H9 (cell line): Measurements from ENCODE around the gene C1orf198. TPM values are rescaled to one million over a fixed set of nuclear protein-coding genes. Genes with fewer than 3 reads are reported as not detected.

Experiments used
- DNase-seq: peaks from one replicate; pipeline ENCODE4 v3.0.0-alpha.2; 2017
- H2AFZ ChIP-seq: one replicate; pipeline ENCODE4 v1.6.1; 2013; ENCODE audit warnings: mild to moderate bottlenecking, low read length, control low read depth, moderate library complexity
- H2AK5ac ChIP-seq: 2 replicates; pipeline ENCODE4 v1.6.1; 2013; ENCODE audit warnings: low read length, control low read depth, mixed read lengths; ENCODE audit not compliant: insufficient read length
- H2BK120ac ChIP-seq: one replicate; pipeline ENCODE4 v1.6.1; 2013; ENCODE audit warnings: low read depth, mild to moderate bottlenecking, low read length, control low read depth, inconsistent platforms; ENCODE audit not compliant: poor library complexity, severe bottlenecking
- H2BK12ac ChIP-seq: 2 replicates; pipeline ENCODE4 v1.6.1; 2013; ENCODE audit warnings: low read length, control low read depth, mixed read lengths, low read depth; ENCODE audit not compliant: insufficient read length
- H2BK15ac ChIP-seq: 2 replicates; pipeline ENCODE4 v1.6.1; 2013; ENCODE audit warnings: low read depth, low read length, control low read depth
- H2BK20ac ChIP-seq: one replicate; pipeline ENCODE4 v1.6.1; 2013; ENCODE audit warnings: low read depth, mild to moderate bottlenecking, low read length, control low read depth, inconsistent platforms; ENCODE audit not compliant: poor library complexity, severe bottlenecking
- H2BK5ac ChIP-seq: 2 replicates; pipeline ENCODE4 v1.6.1; 2013; ENCODE audit warnings: low read length, control low read depth, mixed read lengths; ENCODE audit not compliant: insufficient read length
- H3K14ac ChIP-seq: 2 replicates; pipeline ENCODE4 v1.6.1; 2013; ENCODE audit warnings: low read length, control low read depth; ENCODE audit not compliant: insufficient read depth
- H3K18ac ChIP-seq: 2 replicates; pipeline ENCODE4 v1.6.1; 2013; ENCODE audit warnings: low read depth, mild to moderate bottlenecking, mixed read lengths, low read length, control low read depth; ENCODE audit not compliant: insufficient read length
- H3K23ac ChIP-seq: 2 replicates; pipeline ENCODE4 v1.6.1; 2013; ENCODE audit warnings: low read length, control low read depth, mixed read lengths, low read depth; ENCODE audit not compliant: insufficient read length
- H3K23me2 ChIP-seq: 2 replicates; pipeline ENCODE4 v1.6.1; 2013; ENCODE audit warnings: low read depth, mild to moderate bottlenecking, mixed read lengths, low read length, control low read depth; ENCODE audit not compliant: insufficient read length, poor library complexity, severe bottlenecking
- H3K27ac ChIP-seq: 2 replicates; pipeline ENCODE4 v1.5.1; 2013; ENCODE audit warnings: low read length, control low read depth, mixed read lengths, low read depth; ENCODE audit not compliant: insufficient read length
- H3K27me3 ChIP-seq: 2 replicates; pipeline ENCODE4 v1.6.1; 2013; ENCODE audit warnings: low read length, control low read depth, inconsistent platforms; ENCODE audit not compliant: insufficient read depth
- H3K4ac ChIP-seq: 2 replicates; pipeline ENCODE4 v1.6.1; 2013; ENCODE audit warnings: low read depth, mild to moderate bottlenecking, control low read depth, inconsistent platforms, low read length, moderate library complexity
- H3K4me1 ChIP-seq: 2 replicates; pipeline ENCODE4 v1.6.1; 2013; ENCODE audit warnings: low read length, control low read depth, inconsistent platforms; ENCODE audit not compliant: insufficient read depth
- H3K4me2 ChIP-seq: 2 replicates; pipeline ENCODE4 v1.6.1; 2013; ENCODE audit warnings: low read length, control low read depth, mixed read lengths; ENCODE audit not compliant: insufficient read length, insufficient read depth
- H3K56ac ChIP-seq: 2 replicates; pipeline ENCODE4 v1.6.1; 2013; ENCODE audit warnings: low read depth, mild to moderate bottlenecking, mixed read lengths, low read length, control low read depth; ENCODE audit not compliant: insufficient read length
- H3K79me1 ChIP-seq: 2 replicates; pipeline ENCODE4 v1.6.1; 2013; ENCODE audit warnings: low read depth, mild to moderate bottlenecking, moderate library complexity, low read length, control low read depth, inconsistent platforms; ENCODE audit not compliant: insufficient read depth, poor library complexity, severe bottlenecking
- H3K79me2 ChIP-seq: 2 replicates; pipeline ENCODE4 v1.6.1; 2013; ENCODE audit warnings: low read length, control low read depth, inconsistent platforms; ENCODE audit not compliant: insufficient read depth
- H3K9ac ChIP-seq: 2 replicates; pipeline ENCODE4 v1.6.1; 2013; ENCODE audit warnings: low read length, control low read depth, mixed read lengths; ENCODE audit not compliant: insufficient read length; ENCODE audit errors: extremely low read depth
- H3K9me3 ChIP-seq: one replicate; pipeline ENCODE4 v1.6.1; 2013; ENCODE audit warnings: low read depth, low read length, inconsistent platforms; ENCODE audit not compliant: control insufficient read depth
- H3T11ph ChIP-seq: one replicate; pipeline ENCODE4 v1.6.1; 2013; ENCODE audit warnings: mild to moderate bottlenecking, low read length, control low read depth, inconsistent platforms
- H4K20me1 ChIP-seq: one replicate; pipeline ENCODE4 v1.6.1; 2013; ENCODE audit not compliant: control insufficient read depth, insufficient read length, insufficient read depth
- H4K5ac ChIP-seq: 2 replicates; pipeline ENCODE4 v1.6.1; 2013; ENCODE audit warnings: low read depth, mild to moderate bottlenecking, mixed read lengths, low read length, control low read depth; ENCODE audit not compliant: insufficient read length
- H4K8ac ChIP-seq: replicated peaks from 2 replicates; pipeline ENCODE4 v1.6.1; 2013; ENCODE audit warnings: low read length, control low read depth, mixed read lengths, low read depth; ENCODE audit not compliant: insufficient read length
- H4K91ac ChIP-seq: 2 replicates; pipeline ENCODE4 v1.6.1; 2013; ENCODE audit warnings: low read depth, mild to moderate bottlenecking, moderate library complexity, mixed read lengths, low read length, control low read depth; ENCODE audit not compliant: insufficient read length
- H3K27ac Mint-ChIP-seq, 3 experiments: 2 replicates in 2 of 3; 3 replicates in 1 of 3; pipeline ENCODE4 v1.8.0; 2020 to 2021; ENCODE audit warnings: mixed read lengths in 3 of 3, mild to moderate bottlenecking in 1 of 3, moderate library complexity in 1 of 3
- H3K27me3 Mint-ChIP-seq: 2 replicates; pipeline ENCODE4 v1.8.0; 2021; ENCODE audit warnings: low read depth, mild to moderate bottlenecking, moderate library complexity, mixed read lengths
- H3K36me3 Mint-ChIP-seq, 3 experiments: 2 replicates in 2 of 3; 3 replicates in 1 of 3; pipeline ENCODE4 v1.8.0; 2020 to 2021; ENCODE audit warnings: low read depth in 3 of 3, mixed read lengths in 3 of 3; ENCODE audit not compliant: insufficient read depth in 1 of 3
- H3K4me1 Mint-ChIP-seq, 2 experiments: 2 replicates each; pipeline ENCODE4 v1.8.0; 2020; ENCODE audit warnings: mixed read lengths in 2 of 2
- H3K4me3 Mint-ChIP-seq, 2 experiments: 2 replicates in 1 of 2; 3 replicates in 1 of 2; pipeline ENCODE4 v1.8.0; 2020 to 2021; ENCODE audit warnings: mild to moderate bottlenecking in 2 of 2, mixed read lengths in 2 of 2, moderate library complexity in 1 of 2
- H3K9me3 Mint-ChIP-seq, 2 experiments: 2 replicates in 1 of 2; 3 replicates in 1 of 2; pipeline ENCODE4 v1.8.0; 2020; ENCODE audit warnings: mild to moderate bottlenecking in 2 of 2, mixed read lengths in 2 of 2, moderate library complexity in 1 of 2
- CTCF ChIP-seq: fragments of 200-600 bp; sonication (generic); conservative IDR thresholded peaks from 3 replicates; pipeline ENCODE4 v1.8.0; 2021; ENCODE audit warnings: antibody characterized with exemption, mild to moderate bottlenecking
- WGBS: extraction: QIAGEN DNeasy Blood & Tissue Kit; methylation state at CpG from one replicate; pipeline ENCODE4 v1.1.7; 2013; ENCODE audit warnings: missing lambda C conversion rate, low lambda C conversion rate, mixed read lengths; ENCODE audit not compliant: insufficient read length; ENCODE audit errors: extremely low coverage; 5-methylcytosine and 5-hydroxymethylcytosine counted together
- total RNA-seq: library from RNA; stranded (reverse); gene quantifications from 2 replicates; pipeline ENCODE4 v1.2.1, GENCODE V29; 2021

C1orf198 gene
- total RNA-seq, 1 experiment from 2014 or later, result 28.9 TPM

- no peak overlapping the region; a peak in 1 of 7 replicates for H3K27ac Mint-ChIP-seq
- no peak overlapping the region for H2AFZ ChIP-seq
- no peak overlapping the region for H3K14ac ChIP-seq
- H3K36me3 Mint-ChIP-seq, result no peaks in the 10 kb centered on the region
- WGBS, result no CpG with 5 or more reads among the region's 19 CpGs
- H3K4me3 Mint-ChIP-seq, result no peak overlapping the region
- no peak overlapping the region for H3K23ac ChIP-seq
- H3K4me1 Mint-ChIP-seq, result peaks cover 0 to 2% of the 10 kb centered on the region in 2 experiments; a peak in 2 of 4 replicates
- no peak overlapping the region for H2BK5ac ChIP-seq
- H3K79me1 ChIP-seq, result no peaks in the 10 kb centered on the region
- H3K4ac ChIP-seq, result no peak overlapping the region
- no peak overlapping the region for H3K27ac ChIP-seq
- no peak for DNase-seq
- no peak overlapping the region for H3K56ac ChIP-seq
- no peaks in the 10 kb centered on the region for H3K4me1 ChIP-seq
- H4K91ac ChIP-seq, result no peak overlapping the region
- no peak overlapping the region for H3K9ac ChIP-seq
- no peak overlapping the region for H2BK20ac ChIP-seq
- no peaks in the 10 kb centered on the region for H3K23me2 ChIP-seq
- no peak overlapping the region for H2BK15ac ChIP-seq
- H3K79me2 ChIP-seq, result no peaks in the 10 kb centered on the region
- H3K27me3 ChIP-seq, result no peaks in the 10 kb centered on the region; the same call in 1 of the 2 replicates
- H2AK5ac ChIP-seq, result no peak overlapping the region
- no peak overlapping the region for H4K8ac ChIP-seq
- H3K9me3 ChIP-seq, result no peaks in the 10 kb centered on the region
- no peak overlapping the region for H3K18ac ChIP-seq
- peaks cover 37% of the 10 kb centered on the region for H3K27me3 Mint-ChIP-seq
- H3K9me3 Mint-ChIP-seq, result no peaks in the 10 kb centered on the region
- no peak overlapping the region for H2BK12ac ChIP-seq
- no peak overlapping the region for H3T11ph ChIP-seq
- no peak overlapping the region for H3K4me2 ChIP-seq
- no peak for TF ChIP-seq CTCF
- H2BK120ac ChIP-seq, result no peak overlapping the region
- no peaks in the 10 kb centered on the region for H4K20me1 ChIP-seq
- H4K5ac ChIP-seq, result no peak overlapping the region
Measured at GRCh38 chr1:230794871-230795605, 73.3 kb downstream of the C1orf198 start.
